Measurements from ENCODE around the gene ODAPH.

DNA sequence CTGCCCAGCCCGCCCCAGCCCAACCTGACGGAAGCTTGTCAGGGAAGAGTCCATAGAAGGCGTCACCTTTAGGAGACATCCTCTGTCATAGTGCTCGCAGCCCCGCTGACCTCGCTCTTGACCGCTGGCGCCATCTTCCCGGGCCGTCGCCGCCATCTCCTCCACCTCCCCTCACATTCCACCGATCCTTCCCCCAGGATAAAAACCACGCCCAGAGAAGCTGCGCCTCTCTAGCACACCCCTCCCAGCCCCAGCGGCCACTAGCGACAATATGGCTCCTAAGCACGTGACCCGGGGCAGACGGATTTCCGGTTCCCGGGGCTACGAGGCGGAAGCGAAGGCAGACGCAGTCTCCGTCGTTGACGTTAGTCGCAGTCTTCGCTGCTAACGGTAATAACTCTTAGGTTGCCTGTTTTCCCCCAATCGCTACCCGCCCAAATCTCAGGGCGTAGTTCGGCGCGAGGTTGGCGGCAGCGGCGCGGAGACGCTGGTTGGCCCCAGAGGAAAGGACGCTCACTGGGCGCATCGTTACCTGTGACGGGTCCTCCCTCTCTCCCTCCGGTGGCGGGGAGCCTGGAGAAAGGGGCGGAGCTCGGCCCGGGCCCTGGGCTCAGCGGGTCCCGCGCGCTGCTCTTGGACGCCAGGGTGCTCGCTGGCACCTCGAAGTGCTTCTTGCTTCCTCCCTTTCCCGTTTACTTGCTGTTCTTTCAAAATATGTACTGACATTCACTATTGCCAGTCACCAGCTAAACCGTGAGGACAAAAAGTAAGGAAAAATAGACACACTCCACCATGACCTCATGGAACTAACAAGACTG is 41.5 kb upstream of the ODAPH start, which contains the start of the genes RCHY1 and THAP6:
- peak in 1 of 2 donors; percentile 13 for TF ChIP-seq CTCF (conservative IDR thresholded peaks at IDR 0.05 in 1 of 2, IDR thresholded peaks at IDR 0.05 in 1 of 2; ENCODE audit: extremely low read depth in 1 of 2, insufficient read depth in 1 of 2, low read depth in 1 of 2, low read length in 2 of 2)
- TF ChIP-seq EZH2 (IDR thresholded peaks at IDR 0.05; ENCODE audit: borderline replicate concordance, low read length) = no peak

Data from mammary epithelial cell (primary cell).